Islet of Langerhans (tissue), 1 donor: Measurements from ENCODE around the gene TUBA1A.
"Not testable (repeated sequence)": the region's sequence is repeated elsewhere in the genome, so short reads cannot be mapped to it uniquely, and the experiment has no call there.

Experiments
- FAIRE-seq: peaks from one replicate; lab custom pipeline; 2011; peaks lifted over from hg19 to GRCh38; lab: Jason Lieb, UNC

The TUBA1A gene

GRCh38 chr12:49188916-49189367 lies at the start of gene TUBA1A:
Gene TUBA1A (minus strand): TSS chr12:49189080. CDS start chr12:49188979, 101 bp downstream.
- no peak for FAIRE-seq

GRCh38 chr12:49236423-49236822 lies 47.5 kb upstream of the TUBA1A start:
- no peak for FAIRE-seq

- no peak for FAIRE-seq
Measured at GRCh38 chr12:49233842-49234526, 45.1 kb upstream of the TUBA1A start.

- FAIRE-seq, result no peak
Measured at GRCh38 chr12:49232940-49233841, 44.3 kb upstream of the TUBA1A start.

GRCh38 chr12:49231878-49232655 lies 43.2 kb upstream of the TUBA1A start:
- no peak for FAIRE-seq

GRCh38 chr12:49230805-49231194 lies 41.9 kb upstream of the TUBA1A start:
- FAIRE-seq, result no peak

- FAIRE-seq, result no peak
Measured at GRCh38 chr12:49230176-49230804, 41.4 kb upstream of the TUBA1A start.

GRCh38 chr12:49228653-49229052 lies 39.8 kb upstream of the TUBA1A start:
- no peak for FAIRE-seq

- no peak for FAIRE-seq
Measured at GRCh38 chr12:49227713-49228112, 38.8 kb upstream of the TUBA1A start.

GRCh38 chr12:49225576-49226166 lies 36.8 kb upstream of the TUBA1A start:
- FAIRE-seq, result no peak

- no peak for FAIRE-seq
Measured at GRCh38 chr12:49223590-49224369, 34.9 kb upstream of the TUBA1A start.

- FAIRE-seq, result no peak
Measured at GRCh38 chr12:49223122-49223521, 34.2 kb upstream of the TUBA1A start.

- no peak for FAIRE-seq
Measured at GRCh38 chr12:49220972-49221371, 32.1 kb upstream of the TUBA1A start.

- FAIRE-seq, result no peak
Measured at GRCh38 chr12:49219417-49220026, 30.6 kb upstream of the TUBA1A start.

GRCh38 chr12:49212572-49212971 lies 23.7 kb upstream of the TUBA1A start:
- no peak for FAIRE-seq

- FAIRE-seq, result not testable (repeated sequence)
Measured at GRCh38 chr12:49210703-49211102, 21.8 kb upstream of the TUBA1A start.

GRCh38 chr12:49208676-49209075 lies 19.8 kb upstream of the TUBA1A start:
- FAIRE-seq, result no peak

- FAIRE-seq, result no peak
Measured at GRCh38 chr12:49208146-49208545, 19.3 kb upstream of the TUBA1A start.

GRCh38 chr12:49206389-49206788 lies 17.5 kb upstream of the TUBA1A start:
- FAIRE-seq, result peak; percentile 69

GRCh38 chr12:49201595-49202295 lies 12.9 kb upstream of the TUBA1A start:
- FAIRE-seq, result no peak
